H7 (cell line): ENCODE results near the gene CALU. TPM values are rescaled to one million over a fixed set of nuclear protein-coding genes. Genes with fewer than 3 reads are reported as not detected.
A peak's percentile ranks its signal among the peaks of the same experiment; 100 is the strongest.

ENCODE experiments used
- DNase-seq: peaks from one replicate; pipeline ENCODE4 v3.0.0; 2012
- H3K27me3 ChIP-seq: 2 replicates; pipeline ENCODE4 v1.6.0; 2011; ENCODE audit warnings: mild to moderate bottlenecking, low read length; ENCODE audit not compliant: control insufficient read depth, insufficient read depth
- H3K36me3 ChIP-seq: replicated peaks from 2 replicates; pipeline ENCODE4 v1.5.1; 2011; ENCODE audit warnings: low read length; ENCODE audit not compliant: control insufficient read depth, insufficient read depth
- H3K4me3 ChIP-seq: 2 replicates; pipeline ENCODE4 v1.5.1; 2011; ENCODE audit warnings: low read depth, mild to moderate bottlenecking, control low read depth, low read length, moderate library complexity; ENCODE audit not compliant: insufficient read depth
- total RNA-seq: library from RNA; depleted of rRNA; stranded (reverse); fragments of >200 nt; shearing (Covaris generic); gene quantifications from 2 replicates; pipeline ENCODE4 v1.2.3, GENCODE V29; 2014; rRNA removed

Gene CALU
- total RNA-seq, 1 experiment from 2014 or later, result 147 TPM

DNA sequence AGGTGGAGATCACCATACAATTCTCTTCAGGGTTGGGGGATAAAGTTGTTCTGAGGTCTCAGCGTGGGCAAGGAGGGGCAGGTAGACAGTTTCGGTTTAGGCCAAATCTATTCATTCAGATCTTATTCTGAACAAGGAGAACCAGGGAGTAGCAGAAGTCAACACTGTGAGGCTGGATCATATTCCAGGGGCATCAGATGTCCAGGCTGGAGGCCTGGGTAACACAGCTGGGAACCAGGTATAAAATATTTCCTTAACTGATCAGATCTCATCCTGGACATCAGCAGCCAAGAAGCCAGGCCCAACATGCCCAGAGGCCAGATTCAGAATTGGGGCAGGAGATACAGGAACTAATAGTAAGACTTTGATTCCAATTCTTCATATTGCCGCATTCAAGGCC lies 71.8 kb downstream of the CALU start:
- peaks cover 18% of the 10 kb centered on the region for H3K36me3 ChIP-seq
- DNase-seq, result no peak
- H3K27me3 ChIP-seq, result no peaks in the 10 kb centered on the region

DNA sequence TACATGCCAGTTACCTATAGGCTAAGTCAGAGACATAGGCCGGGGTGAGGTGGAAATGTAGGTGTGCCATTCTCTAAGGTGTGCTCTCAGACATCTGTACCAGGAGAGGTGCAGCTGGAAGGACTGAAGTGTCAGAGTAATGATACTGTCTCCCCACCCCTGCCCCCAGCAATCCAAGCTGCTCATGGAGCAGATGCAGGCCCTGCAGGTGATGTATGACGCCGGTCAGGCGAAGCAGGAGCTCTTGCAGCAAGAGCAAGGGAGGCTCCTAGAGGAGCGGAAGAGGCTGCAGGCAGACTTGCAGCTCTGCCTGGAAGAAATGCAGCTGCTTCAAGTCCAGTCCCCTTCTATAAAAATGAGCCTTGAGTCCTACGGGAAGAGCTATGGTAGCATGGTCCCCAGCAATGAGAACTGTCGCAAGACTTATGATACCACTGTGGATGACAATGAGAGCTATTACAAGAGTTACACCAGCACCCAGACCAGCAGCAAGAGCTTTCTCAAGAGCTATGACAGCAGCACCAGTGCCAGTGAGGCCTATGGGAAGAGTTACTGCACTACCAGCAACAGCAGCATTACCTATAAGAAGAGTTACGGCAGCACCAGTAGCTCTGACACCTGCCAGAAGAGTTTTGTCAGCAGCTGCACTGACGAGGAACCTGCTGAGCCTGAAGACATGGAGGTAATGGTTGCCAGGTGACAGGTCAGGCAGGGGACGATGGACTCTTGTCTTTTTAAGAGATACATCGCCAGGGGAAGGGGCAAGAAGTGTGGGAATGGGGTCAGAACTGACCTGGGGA lies 72.7 kb downstream of the CALU start:
- Histone ChIP-seq H3K27me3 (no peaks in the 10 kb centered on the region), H3K36me3 (peaks cover 9% of the 10 kb centered on the region), H3K4me3 (no peak overlapping the region)
- DNase-seq, result no peak

More for the DNA sequence above, 71.8 kb downstream of the CALU start:
- no peak overlapping the region for H3K4me3 ChIP-seq

DNA sequence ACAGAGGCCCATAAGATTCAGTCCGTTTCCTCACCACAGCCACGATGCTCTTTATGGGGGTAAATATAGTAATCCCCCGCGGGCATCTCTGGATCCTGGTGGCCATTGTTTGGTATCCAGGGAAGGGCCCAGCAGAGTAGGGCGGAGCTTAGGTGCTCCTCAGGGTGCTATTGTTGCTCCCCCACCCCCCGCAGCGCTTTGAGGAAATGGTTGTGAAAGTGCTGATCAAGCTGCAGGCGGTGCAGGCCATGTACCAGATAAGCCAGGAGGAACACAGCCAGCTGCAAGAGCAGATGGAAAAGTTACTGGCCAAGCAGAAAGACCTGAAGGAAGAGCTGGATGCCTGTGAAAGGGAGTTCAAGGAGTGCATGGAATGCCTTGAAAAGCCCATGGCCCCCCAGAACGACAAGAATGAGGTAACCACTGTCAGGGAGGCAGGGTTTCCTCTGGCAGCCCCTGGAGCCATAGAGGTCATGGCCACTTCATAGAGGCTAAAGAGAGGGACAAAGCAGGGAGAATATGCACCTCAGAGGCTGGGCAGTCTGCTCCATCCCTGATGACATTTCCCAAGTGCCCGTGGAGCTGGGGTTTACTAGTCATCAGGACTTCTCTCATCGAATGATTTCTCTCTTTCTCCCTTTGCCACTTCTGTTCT lies 73.5 kb downstream of the CALU start:
- no peaks in the 10 kb centered on the region for H3K27me3 ChIP-seq
- peak; percentile 63 for DNase-seq
- H3K36me3 ChIP-seq, result peaks cover 7% of the 10 kb centered on the region
- no peak overlapping the region for H3K4me3 ChIP-seq

DNA sequence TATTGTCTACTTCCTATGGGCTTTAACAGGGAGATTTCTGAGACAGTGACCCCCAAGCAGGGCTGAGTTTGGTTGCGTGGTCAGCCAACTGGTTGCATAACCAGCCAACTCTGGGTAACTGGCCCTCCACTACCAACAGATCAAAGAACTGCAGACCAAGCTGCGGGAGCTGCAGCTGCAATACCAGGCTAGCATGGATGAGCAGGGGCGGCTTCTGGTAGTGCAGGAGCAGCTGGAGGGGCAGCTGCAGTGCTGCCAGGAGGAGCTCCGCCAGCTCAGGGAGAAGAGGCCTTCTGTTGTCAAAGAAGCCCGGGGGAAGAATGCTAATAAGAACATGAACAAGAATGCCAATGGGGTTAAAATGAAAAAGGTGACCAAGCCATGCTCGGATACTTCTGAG lies 75.3 kb downstream of the CALU start:
- Histone ChIP-seq H3K4me3 (no peak overlapping the region), H3K27me3 (no peaks in the 10 kb centered on the region), H3K36me3 (peaks cover 4% of the 10 kb centered on the region)
- DNase-seq, result no peak

DNA sequence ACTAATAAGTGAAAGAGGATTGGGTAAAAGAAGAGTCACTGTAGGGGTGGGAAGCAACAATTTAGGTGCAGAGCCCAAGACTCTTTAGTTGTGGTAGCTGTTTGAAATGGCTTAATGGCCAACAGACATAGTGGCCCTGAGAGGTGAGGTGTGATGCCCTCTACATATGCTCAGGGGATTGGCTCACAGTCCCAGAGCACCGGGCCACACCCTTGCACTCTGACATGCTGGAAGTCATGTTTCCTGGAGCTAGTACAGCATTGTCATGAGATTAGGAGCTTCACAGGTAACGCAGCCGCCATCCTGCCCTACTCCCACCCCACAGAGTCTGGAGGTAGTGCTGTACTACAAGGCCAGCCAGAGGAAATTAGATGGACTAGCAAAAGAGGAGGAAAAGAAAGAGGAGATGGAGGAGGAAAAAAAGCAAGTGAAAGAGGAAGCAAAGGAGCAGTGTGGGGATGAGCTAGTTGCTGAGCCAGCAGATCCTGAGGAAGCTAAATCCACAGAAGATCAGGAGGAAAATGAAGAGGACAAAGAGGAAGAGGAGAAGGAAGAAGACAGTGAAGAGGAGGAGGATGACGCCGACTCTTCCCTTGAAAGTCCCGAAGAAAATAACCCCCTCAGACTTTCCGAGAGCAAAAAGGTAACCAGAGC lies 76.3 kb downstream of the CALU start:
- Histone ChIP-seq H3K36me3 (peaks cover 4% of the 10 kb centered on the region), H3K4me3 (no peak overlapping the region), H3K27me3 (no peaks in the 10 kb centered on the region)
- no peak for DNase-seq

DNA sequence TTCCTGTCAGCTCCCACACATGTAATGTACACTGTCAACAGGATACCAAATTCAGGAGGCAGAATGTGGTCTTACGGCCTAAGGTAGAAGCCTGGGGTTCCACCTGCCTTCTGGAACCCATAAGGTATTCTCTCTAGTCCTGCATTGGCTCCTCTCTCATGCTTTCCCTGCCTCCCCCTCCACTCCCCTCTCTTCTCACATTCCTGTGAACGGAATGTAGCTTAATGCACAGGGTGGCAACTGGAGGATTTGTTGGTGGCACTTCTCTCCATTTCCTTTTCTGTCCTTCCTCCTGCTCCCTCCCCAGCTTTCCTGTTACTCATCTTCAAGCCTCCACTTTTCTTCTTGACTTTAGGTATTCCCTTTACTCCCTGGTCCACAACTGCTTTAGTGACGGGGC lies 79.5 kb downstream of the CALU start:
- H3K4me3 ChIP-seq, result no peak overlapping the region
- no peaks in the 10 kb centered on the region; the same call in 1 of the 2 replicates for H3K36me3 ChIP-seq
- H3K27me3 ChIP-seq, result no peaks in the 10 kb centered on the region; the same call in 1 of the 2 replicates
- DNase-seq, result no peak

Other genes with a start within 250 kb of the CALU start
- not detected in 2 replicates for gene GARIN1A, start 67.1 kb upstream of the CALU start, total RNA-seq
- not detected in 2 replicates for gene OPN1SW, start 36.4 kb downstream of the CALU start, total RNA-seq
- gene CCDC136, start 52.6 kb downstream of the CALU start, total RNA-seq, result 9.7 and 14.7 TPM in 2 replicates
- gene FLNC, start 91.0 kb downstream of the CALU start, total RNA-seq, result 26.9 and 32.3 TPM in 2 replicates
- gene ATP6V1F, start 123.5 kb downstream of the CALU start, total RNA-seq, result 93.5 and 120 TPM in 2 replicates
- gene KCP, start 171.3 kb downstream of the CALU start, total RNA-seq, result 2.5 and 3.4 TPM in 2 replicates
- 0.48 and 0.62 TPM in 2 replicates for gene IRF5, start 198.6 kb downstream of the CALU start, total RNA-seq